HG03342 (cell line): ENCODE results near the gene CUBN.

Experiments
- ATAC-seq: cut with Tn5 transposase; IDR thresholded peaks from one replicate; pipeline ENCODE4 v1.9.1; 2021; ENCODE audit warnings: mild to moderate bottlenecking, moderate library complexity; ENCODE audit not compliant: unreplicated experiment

Gene CUBN

GRCh38 chr10:16929069-16929468 is 200.5 kb downstream of the CUBN start:
- ATAC-seq: no peak

- ATAC-seq: no peak
Measured at GRCh38 chr10:16927546-16927945, 202.1 kb downstream of the CUBN start.

GRCh38 chr10:16923726-16924125 is 205.9 kb downstream of the CUBN start:
- ATAC-seq: no peak

- ATAC-seq: no peak
Measured at GRCh38 chr10:16923309-16923708, 206.3 kb downstream of the CUBN start.

GRCh38 chr10:16919121-16919982 is 210.3 kb downstream of the CUBN start:
- no peak for ATAC-seq

GRCh38 chr10:16916496-16916895 is 213.1 kb downstream of the CUBN start:
- ATAC-seq: no peak

- ATAC-seq: no peak
Measured at GRCh38 chr10:16915300-16915699, 214.3 kb downstream of the CUBN start.

- ATAC-seq: no peak
Measured at GRCh38 chr10:16913266-16913665, 216.3 kb downstream of the CUBN start.

- no peak for ATAC-seq
Measured at GRCh38 chr10:16910793-16911164, 218.8 kb downstream of the CUBN start.

GRCh38 chr10:16909961-16910792 is 219.4 kb downstream of the CUBN start:
- ATAC-seq: no peak

GRCh38 chr10:16909271-16909767 is 220.3 kb downstream of the CUBN start:
- ATAC-seq: no peak

- no peak for ATAC-seq
Measured at GRCh38 chr10:16907687-16908086, 221.9 kb downstream of the CUBN start.

GRCh38 chr10:16905320-16905719 is 224.3 kb downstream of the CUBN start:
- ATAC-seq: no peak

GRCh38 chr10:16904639-16905061 is 225.0 kb downstream of the CUBN start:
- no peak for ATAC-seq

- ATAC-seq: no peak
Measured at GRCh38 chr10:16904049-16904448, 225.6 kb downstream of the CUBN start.

GRCh38 chr10:16902606-16903005 is 227.0 kb downstream of the CUBN start:
- ATAC-seq: peak; percentile 47

- ATAC-seq: no peak
Measured at GRCh38 chr10:16901106-16901505, 228.5 kb downstream of the CUBN start.

- ATAC-seq: no peak
Measured at GRCh38 chr10:16896993-16897392, 232.6 kb downstream of the CUBN start.

GRCh38 chr10:16894821-16895220 is 234.8 kb downstream of the CUBN start:
- ATAC-seq: no peak

GRCh38 chr10:16893664-16894063 is 235.9 kb downstream of the CUBN start:
- ATAC-seq: no peak

- peak; percentile 48 for ATAC-seq
Measured at GRCh38 chr10:16891375-16892313, 238.0 kb downstream of the CUBN start.
